Endometrium (tissue), 2 donors: ENCODE data around the gene MFSD6L.

ENCODE experiments used
- FAIRE-seq: peaks from 2 replicates; lab custom pipeline; 2012; peaks lifted over from hg19 to GRCh38; lab: Jason Lieb, UNC
- donor health status: control.
- donor health status: control.

The MFSD6L gene

GRCh38 chr17:8798846-8799569 lies at the start of gene MFSD6L:
Gene MFSD6L (minus strand): TSS chr17:8799365. CDS start chr17:8799120, 245 bp downstream.
- FAIRE-seq, result no peak

- no peak for FAIRE-seq
Observed at GRCh38 chr17:8847891-8848290, 48.7 kb upstream of the MFSD6L start.

- FAIRE-seq, result no peak
Observed at GRCh38 chr17:8846768-8847211, 47.6 kb upstream of the MFSD6L start.

- no peak for FAIRE-seq
Observed at GRCh38 chr17:8844229-8845218, 45.4 kb upstream of the MFSD6L start.

GRCh38 chr17:8843344-8843743 lies 44.2 kb upstream of the MFSD6L start:
- FAIRE-seq, result peak; percentile 85

- FAIRE-seq, result no peak
Observed at GRCh38 chr17:8841844-8842243, 42.7 kb upstream of the MFSD6L start.

GRCh38 chr17:8839410-8839935 lies 40.3 kb upstream of the MFSD6L start:
- FAIRE-seq, result no peak

- no peak for FAIRE-seq
Observed at GRCh38 chr17:8838551-8839095, 39.5 kb upstream of the MFSD6L start.

- no peak for FAIRE-seq
Observed at GRCh38 chr17:8837563-8838075, 38.5 kb upstream of the MFSD6L start.

- FAIRE-seq, result no peak
Observed at GRCh38 chr17:8836821-8837562, 37.8 kb upstream of the MFSD6L start.

- no peak for FAIRE-seq
Observed at GRCh38 chr17:8835631-8836364, 36.6 kb upstream of the MFSD6L start.

GRCh38 chr17:8835106-8835505 lies 35.9 kb upstream of the MFSD6L start:
- FAIRE-seq, result no peak

GRCh38 chr17:8832711-8833352 lies 33.7 kb upstream of the MFSD6L start:
- FAIRE-seq, result no peak

- no peak for FAIRE-seq
Observed at GRCh38 chr17:8831234-8831849, 32.2 kb upstream of the MFSD6L start.

GRCh38 chr17:8830141-8830540 lies 31.0 kb upstream of the MFSD6L start:
- no peak for FAIRE-seq

GRCh38 chr17:8829036-8829941 lies 30.1 kb upstream of the MFSD6L start:
- FAIRE-seq, result no peak

- no peak for FAIRE-seq
Observed at GRCh38 chr17:8828517-8828875, 29.3 kb upstream of the MFSD6L start.

- no peak for FAIRE-seq
Observed at GRCh38 chr17:8826808-8827435, 27.8 kb upstream of the MFSD6L start.
